HG03520 (cell line): Measurements from ENCODE around the gene IPO11.
A peak's percentile ranks its signal among the peaks of the same experiment; 100 is the strongest.
"Not testable (repeated sequence)": the region's sequence is repeated elsewhere in the genome, so short reads cannot be mapped to it uniquely, and the experiment has no call there.

Experiments used
- ATAC-seq: cut with Tn5 transposase; IDR thresholded peaks from one replicate; pipeline ENCODE4 v1.9.1; 2021; ENCODE audit warnings: mild to moderate bottlenecking, moderate library complexity; ENCODE audit not compliant: unreplicated experiment

Gene IPO11

DNA sequence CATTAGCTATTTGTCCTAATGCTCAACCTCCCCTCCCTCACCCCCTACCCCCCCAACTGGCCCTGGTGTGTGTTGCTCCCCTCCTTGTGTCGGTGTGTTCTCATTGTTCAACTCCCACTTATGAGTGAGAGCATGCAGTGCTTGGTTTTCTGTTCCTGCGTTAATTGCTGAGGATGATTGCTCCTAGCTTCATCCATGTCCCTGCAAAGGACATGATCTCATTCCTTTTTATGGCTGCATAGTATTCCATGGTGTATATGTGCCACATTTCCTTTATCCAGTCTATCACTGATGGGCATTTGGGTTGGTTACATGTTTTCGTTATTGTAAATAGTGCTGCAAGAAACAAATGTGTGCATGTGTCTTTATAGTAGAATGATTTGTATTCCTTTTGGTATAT is 153.2 kb downstream of the IPO11 start:
- ATAC-seq: not testable (repeated sequence)

DNA sequence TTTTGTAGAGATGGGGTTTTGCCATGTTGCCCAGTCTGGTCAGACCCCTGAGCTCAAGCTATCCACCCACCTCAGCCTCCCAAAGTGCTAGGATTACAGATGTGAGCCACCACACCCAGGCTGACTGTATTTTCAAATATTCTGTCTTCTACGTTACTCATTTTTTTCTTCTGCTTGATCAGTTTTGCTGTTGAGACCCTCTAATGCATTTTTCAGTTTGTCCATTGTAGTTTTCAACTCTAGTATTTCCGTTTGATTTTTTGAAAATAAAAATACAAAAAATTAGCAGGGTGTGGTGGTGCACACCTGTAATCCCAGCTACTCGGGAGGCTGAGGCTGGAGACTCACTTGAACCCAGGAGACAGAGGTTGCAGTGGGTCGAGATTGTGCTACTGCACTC is 155.6 kb downstream of the IPO11 start:
- ATAC-seq: no peak

DNA sequence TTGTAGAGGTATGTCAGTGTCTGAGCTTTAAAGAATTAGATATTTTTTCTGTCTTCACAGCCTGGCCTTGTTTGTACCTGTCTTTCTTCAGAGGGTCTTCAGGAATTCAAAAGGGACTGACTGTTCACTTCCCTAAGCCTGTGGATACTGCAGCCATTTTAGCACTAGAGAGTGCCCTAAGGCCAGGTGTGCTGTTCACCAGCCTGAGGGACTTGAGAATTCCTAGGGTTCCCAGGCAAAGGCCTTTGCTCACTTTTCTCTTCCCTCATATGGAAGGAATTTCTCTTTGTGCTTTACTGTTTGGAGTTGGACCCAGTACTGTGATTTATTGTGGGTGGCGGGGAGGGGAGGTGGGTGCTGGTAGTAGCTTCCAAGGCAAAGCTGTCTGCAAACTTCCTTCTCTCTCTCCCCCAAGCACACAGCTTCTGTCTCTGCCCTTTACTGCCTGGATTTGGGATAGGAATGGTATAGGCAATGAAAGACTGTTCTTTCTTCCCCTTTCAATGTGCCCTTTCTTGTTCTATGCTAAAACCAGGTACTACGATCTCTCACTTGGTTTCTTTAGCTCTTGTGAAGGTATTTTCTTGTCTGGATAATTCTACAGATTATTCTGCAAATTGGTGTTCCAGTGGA is 156.4 kb downstream of the IPO11 start:
- no peak for ATAC-seq

DNA sequence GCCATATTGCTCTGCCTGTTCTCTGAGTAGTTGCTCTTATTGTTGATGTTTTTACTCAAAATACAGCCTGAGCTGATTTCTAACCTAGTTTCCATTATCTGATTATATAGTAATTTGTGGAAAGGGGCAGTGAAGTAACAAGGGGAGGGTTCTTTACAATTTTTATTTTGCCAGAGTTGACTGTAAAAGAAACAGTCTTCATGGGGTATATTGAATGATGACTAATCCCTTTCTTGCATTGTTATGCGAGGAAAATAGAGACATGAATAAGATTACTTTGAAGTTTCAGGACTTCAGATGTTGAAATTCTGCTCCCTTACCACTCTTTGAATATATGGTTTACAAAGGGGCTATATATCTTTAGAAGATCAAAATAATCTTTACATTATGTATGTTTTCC is 156.9 kb downstream of the IPO11 start:
- ATAC-seq: no peak

DNA sequence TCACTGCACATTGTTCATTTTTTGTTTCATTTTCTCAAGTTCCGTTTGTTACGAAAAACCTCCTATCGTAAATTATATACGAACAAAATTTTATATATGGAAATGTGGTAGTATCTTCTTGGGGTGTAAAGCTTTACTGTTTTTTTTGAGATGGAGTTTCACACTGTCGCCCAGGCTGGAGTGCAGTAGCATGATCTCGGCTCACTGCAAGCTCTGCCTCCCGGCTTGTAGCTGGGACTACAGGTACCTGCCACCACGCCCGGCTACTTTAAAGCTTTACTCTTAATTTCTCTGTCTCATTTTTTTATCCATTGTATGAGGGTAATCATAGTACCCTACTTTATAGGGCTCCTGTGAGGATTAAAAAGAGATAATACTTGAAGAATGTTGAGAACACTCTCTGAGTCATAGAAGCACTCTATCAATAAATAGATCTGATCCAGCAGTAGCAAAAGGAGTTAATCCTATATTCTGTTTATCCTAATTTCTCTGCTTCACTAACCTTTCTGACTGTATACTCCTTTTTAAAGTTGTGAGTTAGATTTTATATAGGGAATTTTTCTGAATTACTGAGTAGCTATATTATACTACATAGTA is 160.5 kb downstream of the IPO11 start:
- no peak for ATAC-seq

DNA sequence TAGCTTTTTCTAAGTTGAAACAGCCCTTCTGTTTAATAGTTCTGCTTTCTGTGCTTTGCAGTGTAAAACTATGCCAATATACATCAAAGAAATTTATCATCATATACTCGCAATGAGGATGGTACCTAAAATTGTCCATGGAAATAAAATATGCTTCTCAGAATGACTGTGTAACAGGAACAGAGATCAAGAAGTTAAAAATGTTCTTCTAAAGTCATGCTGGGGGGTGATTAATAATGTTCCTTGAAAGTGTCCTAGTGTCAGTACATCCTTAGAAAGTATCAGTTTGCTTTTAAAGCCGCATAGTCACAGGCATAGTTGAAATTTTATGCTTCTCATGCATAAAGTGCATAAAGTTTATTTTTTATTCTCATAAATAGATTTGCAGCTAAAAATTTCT is 162.0 kb downstream of the IPO11 start:
- peak; percentile 45 for ATAC-seq

DNA sequence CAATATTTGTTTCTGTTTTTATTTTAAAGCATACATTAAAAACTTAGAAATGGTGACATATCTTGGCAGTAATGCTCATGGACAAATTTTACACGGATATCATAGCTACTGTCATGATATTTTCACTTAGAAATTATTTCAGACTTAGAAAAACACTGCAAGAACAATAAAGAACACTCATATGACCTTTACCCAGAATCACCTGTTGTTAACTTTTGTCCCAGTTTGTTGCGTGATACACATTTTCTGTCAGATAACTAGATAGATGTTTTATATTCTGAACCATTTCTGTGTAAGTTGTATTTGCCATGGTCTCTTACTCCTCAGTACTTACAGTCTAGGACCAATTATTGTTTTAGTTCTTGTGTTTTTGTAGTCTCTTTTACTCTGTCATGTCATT is 162.5 kb downstream of the IPO11 start:
- ATAC-seq: no peak

DNA sequence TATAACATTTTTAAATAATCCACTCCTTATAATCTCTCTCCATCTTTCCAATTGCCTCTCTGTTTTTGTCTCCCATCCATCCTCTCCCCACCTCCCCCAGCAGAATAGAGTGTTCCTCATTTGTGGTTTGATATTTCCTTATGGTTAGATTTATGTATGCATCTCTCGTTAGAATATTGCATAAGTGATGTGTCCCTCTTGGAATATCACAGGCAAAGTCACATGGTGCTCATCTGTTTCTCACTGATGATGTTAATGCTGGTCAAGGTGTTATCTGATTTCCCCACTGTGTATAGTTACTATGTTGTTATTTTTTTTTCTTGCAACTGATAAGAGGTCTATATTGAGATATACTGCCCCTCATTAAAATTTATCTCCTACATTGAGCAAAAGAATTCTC is 162.9 kb downstream of the IPO11 start:
- no peak for ATAC-seq

DNA sequence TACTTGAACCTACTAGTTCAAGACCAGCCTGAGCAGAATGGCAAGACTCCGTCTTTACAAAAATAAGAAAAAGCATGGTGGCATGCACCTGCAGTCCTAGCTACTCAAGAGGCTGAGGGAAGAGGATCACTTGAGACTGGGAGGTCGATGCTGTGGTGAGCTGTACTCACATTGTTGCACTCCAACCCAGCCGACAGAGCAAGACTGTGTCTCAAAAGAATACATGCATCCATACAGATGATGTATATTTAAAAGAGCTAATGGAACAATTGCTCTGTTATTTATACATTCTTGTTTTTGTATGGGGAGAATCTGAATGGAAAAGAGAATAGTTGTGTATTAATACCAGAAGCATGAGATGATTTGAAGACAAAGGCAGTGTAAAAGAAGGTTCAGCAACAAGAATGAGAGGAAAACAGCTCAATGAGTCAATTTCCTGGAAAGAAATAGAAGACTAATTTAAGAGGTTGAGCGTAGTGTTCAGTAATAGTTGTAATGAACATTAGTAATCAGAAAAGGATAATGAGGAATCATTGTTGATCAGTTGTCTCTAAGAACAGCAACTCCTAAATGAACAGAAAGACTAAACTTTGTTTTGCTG is 164.1 kb downstream of the IPO11 start:
- ATAC-seq: no peak

DNA sequence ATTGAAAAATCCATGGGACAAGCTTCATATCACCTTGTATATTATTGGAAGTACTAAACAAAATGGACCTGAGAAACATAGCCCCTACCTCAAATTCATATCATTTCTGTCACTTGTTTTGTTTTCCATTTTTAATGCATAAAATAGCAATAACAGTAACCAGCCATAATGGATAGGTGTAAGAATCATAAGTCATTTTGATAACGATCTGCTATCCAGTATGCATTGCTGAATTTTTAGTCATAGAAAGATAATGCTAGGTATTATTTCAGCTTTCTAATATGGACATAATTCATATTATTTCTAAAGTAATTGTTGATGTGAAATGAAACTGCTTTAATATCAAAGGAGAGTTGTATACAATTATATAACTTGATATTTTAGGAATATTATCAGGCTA is 164.9 kb downstream of the IPO11 start:
- no peak for ATAC-seq

DNA sequence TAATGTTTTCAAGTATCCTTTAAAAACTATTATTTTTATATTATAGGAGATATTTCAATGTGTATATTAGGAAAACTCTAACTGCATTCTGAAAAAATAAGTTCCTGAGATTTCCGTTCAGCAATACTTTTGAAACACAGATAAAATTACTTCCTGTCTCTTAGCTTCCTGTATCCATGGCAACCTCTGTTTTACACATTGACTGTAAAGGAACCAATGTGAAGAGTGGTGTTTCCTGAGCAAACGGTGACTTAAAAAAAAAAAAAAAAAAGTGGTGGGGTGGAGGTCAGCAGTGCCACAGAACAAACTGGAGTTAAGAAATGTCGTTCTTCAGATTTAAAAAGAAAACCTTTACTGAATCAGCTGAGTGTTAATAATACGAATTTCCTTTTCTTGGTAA is 166.0 kb downstream of the IPO11 start, which contains the start of gene LRRC70:
TSS of gene LRRC70 (plus strand) at position 280 of the 400 bp plus-strand sequence. CDS start 620 bp downstream, outside the sequence.
- peak; percentile 89 for ATAC-seq

DNA sequence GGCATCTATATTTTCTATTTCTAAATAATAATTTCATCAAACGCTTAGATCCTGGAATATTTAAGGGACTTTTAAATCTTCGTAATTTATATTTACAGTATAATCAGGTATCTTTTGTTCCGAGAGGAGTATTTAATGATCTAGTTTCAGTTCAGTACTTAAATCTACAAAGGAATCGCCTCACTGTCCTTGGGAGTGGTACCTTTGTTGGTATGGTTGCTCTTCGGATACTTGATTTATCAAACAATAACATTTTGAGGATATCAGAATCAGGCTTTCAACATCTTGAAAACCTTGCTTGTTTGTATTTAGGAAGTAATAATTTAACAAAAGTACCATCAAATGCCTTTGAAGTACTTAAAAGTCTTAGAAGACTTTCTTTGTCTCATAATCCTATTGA is 167.2 kb downstream of the IPO11 start:
- no peak for ATAC-seq

DNA sequence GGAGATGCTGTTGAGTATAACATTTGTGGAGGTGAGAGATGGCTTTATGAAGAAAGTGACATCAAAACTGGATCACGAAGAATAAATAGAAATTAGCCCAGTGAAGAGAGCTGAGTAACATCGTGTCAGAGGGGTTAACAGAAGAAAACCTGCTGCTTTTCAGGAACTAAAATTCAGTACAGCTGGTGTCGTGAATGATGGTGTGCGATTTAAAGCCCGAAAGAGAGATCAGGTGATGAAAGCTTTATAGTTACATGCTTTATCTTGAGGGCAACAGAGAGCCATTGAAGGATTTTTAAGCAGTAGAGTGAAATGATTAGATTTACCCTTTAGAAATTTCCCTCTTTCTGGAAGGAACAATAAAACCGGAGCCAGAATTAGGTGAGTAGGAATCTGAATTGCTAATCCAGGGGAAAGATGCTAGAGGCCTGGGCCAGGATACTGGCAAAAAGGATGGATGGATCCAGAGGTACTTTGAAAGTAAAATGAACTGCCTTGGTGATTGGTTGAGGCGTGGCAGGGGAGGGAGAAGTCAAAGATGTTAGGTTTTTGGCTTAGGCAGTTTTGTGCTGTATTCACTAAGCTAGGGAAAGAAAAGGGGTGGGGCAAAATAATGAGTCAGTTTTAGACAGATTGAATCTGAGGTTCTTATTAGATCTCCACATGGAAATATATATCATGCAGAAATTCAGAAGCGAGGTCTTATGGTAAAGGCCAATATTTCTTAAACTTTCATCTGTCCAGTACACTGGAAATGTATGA is 169.5 kb downstream of the IPO11 start:
- no peak for ATAC-seq

DNA sequence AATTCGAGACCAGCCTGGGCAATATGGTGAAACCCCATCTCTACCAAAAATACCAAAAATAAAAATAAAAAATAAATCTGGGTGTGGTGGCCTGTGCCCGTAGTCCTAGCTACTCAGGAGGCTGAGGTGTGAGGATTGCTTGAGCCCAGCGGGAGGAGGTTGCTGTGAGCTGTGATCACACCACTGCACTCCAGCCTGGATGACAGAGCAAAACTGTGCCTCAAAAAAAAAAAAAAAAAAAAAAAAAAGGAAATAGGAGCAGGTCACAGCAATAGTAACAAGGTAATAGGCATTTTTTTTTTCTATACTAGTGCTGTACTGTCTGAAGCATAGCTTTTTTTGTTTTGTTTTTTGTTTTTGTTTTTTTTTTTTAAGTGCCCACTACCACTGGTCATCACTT is 171.8 kb downstream of the IPO11 start:
- no peak for ATAC-seq

DNA sequence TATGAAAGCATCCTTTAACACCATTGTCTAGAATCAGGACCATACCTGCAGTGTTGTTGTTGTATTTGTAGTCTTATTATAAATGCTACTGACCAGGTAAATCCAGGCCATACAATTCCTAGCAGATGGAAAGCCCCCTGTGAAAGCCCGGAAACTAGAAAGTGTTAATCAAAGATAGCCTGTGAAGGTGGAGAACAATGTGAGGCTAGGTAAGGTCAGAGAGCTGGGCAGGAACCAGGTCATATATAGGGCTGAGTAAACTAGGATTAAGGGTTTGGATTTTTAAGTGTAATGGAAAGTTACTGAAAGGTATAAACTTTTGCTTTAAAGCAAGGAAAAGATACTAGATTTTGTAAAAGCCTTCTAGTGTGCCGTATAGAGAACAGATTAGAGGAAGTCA is 172.7 kb downstream of the IPO11 start:
- ATAC-seq: no peak

DNA sequence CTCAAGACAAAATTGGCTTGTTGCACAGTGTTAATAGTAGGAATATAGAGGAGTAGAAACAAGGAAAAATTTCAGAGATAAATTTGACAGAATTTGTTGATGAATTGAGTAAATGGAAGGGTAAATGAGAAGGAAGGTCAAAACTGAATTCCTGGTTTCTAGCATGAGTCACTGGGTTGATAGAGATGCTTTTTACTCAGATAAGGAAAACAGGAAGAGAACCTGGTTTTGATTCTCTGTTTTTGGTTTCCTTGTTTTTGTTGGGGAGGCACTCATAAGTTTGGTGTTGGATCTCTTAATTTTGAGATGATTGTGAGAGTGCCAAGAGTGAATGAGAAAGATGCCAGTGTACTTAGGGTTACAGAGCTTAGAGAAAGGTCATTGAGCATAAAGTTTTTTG is 173.2 kb downstream of the IPO11 start:
- no peak for ATAC-seq

DNA sequence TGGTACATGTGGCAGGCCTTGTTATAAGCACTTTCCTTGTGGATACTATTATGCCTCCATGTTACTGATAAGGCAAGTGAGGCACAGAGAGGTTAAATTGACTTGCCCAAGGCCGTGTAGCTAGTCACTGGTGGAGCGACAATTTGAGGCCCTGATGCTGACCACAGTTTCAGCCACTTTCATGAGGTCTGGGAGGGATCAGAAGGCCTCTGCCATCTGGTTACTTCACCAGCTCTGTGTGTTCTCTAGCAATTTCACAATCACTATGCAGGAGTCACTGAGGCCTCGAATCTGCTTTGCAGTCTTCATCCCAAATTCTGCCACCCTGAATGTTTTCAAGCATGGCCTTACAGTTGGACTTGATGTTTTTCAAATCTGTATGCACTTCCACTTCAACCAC is 175.2 kb downstream of the IPO11 start:
- no peak for ATAC-seq

DNA sequence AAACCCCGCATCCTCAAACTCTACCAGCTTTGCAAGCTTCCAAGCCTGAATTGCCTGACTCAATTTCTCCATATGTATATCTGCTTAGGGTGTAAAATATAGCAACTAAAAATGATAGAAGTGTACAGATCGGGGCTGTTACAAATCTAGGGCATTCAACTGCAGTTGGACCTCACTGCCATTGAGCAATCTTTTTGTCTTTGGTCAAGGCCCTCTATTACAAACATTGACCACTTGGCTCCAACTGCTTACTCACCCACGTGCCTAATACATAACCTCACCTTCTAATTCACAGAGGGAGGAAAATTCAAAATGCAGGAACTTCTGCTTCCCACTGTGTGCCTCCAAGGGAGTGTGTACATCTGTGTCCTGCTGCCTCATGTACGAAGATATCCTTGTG is 176.1 kb downstream of the IPO11 start:
- no peak for ATAC-seq

DNA sequence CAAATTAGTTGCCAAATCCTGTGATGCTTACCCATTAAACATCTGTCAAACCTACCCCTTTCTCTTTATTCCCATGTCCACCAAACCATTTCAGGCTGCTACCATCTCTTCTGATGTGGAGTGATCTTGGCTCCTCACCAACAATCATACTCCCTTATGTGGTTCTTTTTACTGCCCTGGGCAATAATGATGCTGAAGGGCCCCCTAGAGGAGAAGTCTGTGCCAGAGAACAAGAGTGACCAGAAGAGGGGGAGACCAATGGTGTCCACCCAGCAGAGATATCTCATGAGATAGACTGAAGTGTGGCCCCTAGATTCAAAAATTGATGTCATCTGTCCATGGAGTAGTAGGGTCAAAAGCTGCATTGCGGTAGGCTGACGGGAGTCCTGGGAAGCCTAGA is 176.9 kb downstream of the IPO11 start:
- no peak for ATAC-seq

DNA sequence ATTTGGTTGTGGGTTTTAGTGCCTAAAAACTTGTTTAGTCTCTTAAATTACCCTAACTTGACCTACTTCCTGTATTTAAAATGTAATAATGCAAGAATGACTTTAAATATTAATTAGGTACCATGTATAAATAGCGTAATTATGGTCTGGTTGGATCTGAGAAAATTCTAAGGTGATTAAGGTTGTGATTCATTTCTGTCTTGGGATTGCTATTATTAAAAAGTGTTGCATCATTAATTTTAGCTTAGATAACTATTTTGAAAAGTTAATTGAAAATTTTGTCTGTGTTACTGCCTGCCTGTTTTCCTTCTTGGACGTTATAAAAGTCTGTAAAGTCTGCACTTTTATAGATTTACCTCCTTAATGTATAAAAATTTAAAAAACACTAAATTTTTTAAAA is 177.8 kb downstream of the IPO11 start:
- ATAC-seq: no peak

DNA sequence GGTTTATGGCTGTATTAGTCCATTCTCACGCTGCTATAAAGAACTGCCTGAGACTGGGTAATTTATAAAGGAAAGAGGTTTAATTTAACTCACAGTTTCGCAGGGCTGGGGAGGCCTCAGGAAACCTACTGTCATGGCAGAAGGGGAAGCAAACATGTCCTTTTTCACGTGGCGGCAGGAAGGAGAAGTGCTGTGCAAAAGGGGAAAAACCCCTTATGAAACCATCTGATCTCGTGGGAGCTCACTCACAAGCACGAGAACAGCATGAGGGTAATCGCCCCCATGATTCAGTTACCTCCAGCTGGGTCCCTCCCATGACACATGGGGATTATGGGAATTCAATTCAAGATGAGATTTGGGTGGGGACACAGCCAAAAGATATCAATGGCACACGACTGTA is 180.0 kb downstream of the IPO11 start:
- ATAC-seq: no peak

DNA sequence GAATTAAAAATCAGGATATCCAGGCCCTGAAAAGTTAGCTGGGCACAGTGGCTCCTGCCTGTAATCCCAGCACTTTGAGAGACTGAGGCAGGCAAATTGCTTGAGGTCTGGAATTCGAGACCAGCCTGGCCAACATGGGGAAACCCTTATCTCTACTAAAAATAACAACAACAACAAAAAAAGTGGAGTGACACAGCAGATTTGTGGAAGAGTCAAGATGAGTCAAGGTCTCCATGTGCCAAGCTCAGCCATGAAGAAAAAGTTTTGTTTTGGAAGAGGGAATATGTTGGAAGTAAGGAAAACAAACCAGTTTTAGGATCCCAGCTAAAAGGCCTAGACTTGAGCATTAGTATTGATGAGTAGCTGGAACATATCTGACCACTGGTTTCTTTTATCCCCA is 180.8 kb downstream of the IPO11 start:
- ATAC-seq: no peak
